Stomach (tissue), 9 donors: ENCODE results near the gene CHRNE. TPM values are rescaled to one million over a fixed set of nuclear protein-coding genes. Genes with fewer than 3 reads are reported as not detected.

ENCODE experiments used
- DNase-seq, 2 donors: peaks; one replicate each; pipeline versions ENCODE4 v3.0.0 to v3.0.0-alpha.2; 2013 to 2019
- H3K27ac ChIP-seq, 5 donors: fragments of 200-600 bp in 4 of 5; sonication (generic) in 4 of 5; one replicate each; pipeline ENCODE4 v1.5.1; 2013 to 2019; ENCODE audit warnings: mild to moderate bottlenecking in 1 of 5, moderate library complexity in 1 of 5
- H3K27me3 ChIP-seq, 3 donors: fragments of 200-600 bp; sonication (generic); one replicate each; pipeline ENCODE4 v1.5.1; 2017 to 2019; ENCODE audit warnings: mixed run types in 1 of 3
- H3K36me3 ChIP-seq, 4 donors: fragments of 200-600 bp; sonication (generic); 1 replicate in 3 of 4; 2 replicates in 1 of 4; pipeline ENCODE4 v1.5.1; 2016 to 2019
- H3K4me1 ChIP-seq, 4 donors: fragments of 200-600 bp; sonication (generic); one replicate each; pipeline ENCODE4 v1.5.1; 2016 to 2019
- H3K4me3 ChIP-seq, 4 donors: fragments of 200-600 bp; sonication (generic) in 3 of 4; one replicate each; pipeline ENCODE4 v1.5.1; 2016 to 2019; ENCODE audit warnings: mild to moderate bottlenecking in 1 of 4
- H3K9me3 ChIP-seq, 4 donors: fragments of 200-600 bp; sonication (generic); one replicate each; pipeline ENCODE4 v1.5.1; 2016 to 2019
- EP300 ChIP-seq: sonication (generic); formaldehyde crosslinking; IDR thresholded peaks from one replicate; pipeline ENCODE4 v1.6.1; 2017; ENCODE audit warnings: antibody characterized with exemption
- POLR2A ChIP-seq, 4 donors: fragments of 450-650 bp; IDR thresholded peaks; one replicate each; pipeline ENCODE4 v1.6.1; 2016; ENCODE audit warnings: antibody characterized with exemption in 4 of 4, control low read depth in 2 of 4, mild to moderate bottlenecking in 1 of 4, moderate library complexity in 1 of 4
- POLR2AphosphoS5 ChIP-seq, 3 donors: sonication (generic); formaldehyde crosslinking; IDR thresholded peaks; one replicate each; pipeline ENCODE4 v1.6.1; 2016; ENCODE audit warnings: antibody characterized with exemption in 3 of 3
- WGBS, 5 donors: extraction: QIAGEN DNeasy Blood & Tissue Kit in 3 of 5; methylation state at CpG; one replicate each; pipeline versions ENCODE4 v1.1.5 to v1.1.7; 2013 to 2018; 5-methylcytosine and 5-hydroxymethylcytosine counted together
- intact Hi-C: fragments of 100-400 bp; cut with DNase I; formaldehyde crosslinking; loops from one replicate; pipeline ENCODE4 v1.15.1; 2023; ENCODE audit warnings: low total_unique reads
- polyA plus RNA-seq, 3 donors: library from polyadenylated mRNA; stranded (reverse); fragments of 200-250 nt; gene quantifications; one replicate each; pipeline ENCODE4 v1.2.3, GENCODE V29; 2013
- total RNA-seq, 5 donors: library from RNA; depleted of rRNA; stranded (reverse); fragments of >200 nt; gene quantifications; one replicate each; pipeline versions ENCODE4 v1.1.0 to v1.2.3, GENCODE V29; 2014 to 2016
- TF ChIP-seq, protein P1 (sequence below), 7 experiments: fragments of 450-650 bp in 4 of 7; fragments of 200-600 bp in 3 of 7; sonication (generic) in 3 of 7; IDR thresholded peaks; one replicate each; pipeline ENCODE4 v1.5.1; 2016 to 2019; ENCODE audit warnings: antibody characterized with exemption in 7 of 7, control low read depth in 2 of 7, mild to moderate bottlenecking in 1 of 7
- donor health status: healthy with polysubstance abuse.
- donor health status: Bipolar disorder and iron deficiency.
- donor health status: healthy.

Gene CHRNE
- total and polyA plus RNA-seq, 8 donors = 0.43 to 2.0 (median 0.93) TPM; not detected in 3

DNA sequence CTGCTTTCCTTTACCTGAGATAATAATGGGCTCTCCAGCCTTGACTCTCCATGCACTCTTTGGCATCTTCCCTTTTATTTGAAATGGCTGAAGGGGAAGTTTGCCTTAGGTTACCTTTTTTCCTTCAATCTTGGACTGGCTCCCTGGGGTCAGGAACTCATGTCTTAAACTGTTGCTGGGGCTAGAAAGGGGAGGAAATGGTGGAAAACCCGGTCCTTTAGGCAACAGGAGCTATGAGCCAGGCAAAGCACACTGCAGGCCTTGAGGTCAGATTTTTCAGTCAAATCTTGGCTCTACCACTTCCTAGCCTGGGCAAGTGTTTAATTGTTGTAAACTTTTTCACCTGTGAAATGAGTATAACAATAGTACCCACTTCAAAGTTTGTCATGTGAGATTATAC lies 39.6 kb downstream of the CHRNE start:
- intact Hi-C loops = no loop called here
- Histone ChIP-seq H3K9me3 (no peaks in the 10 kb centered on the region), H3K36me3 (peaks cover 4 to 21% (median 15%) of the 10 kb centered on the region in 4 donors), H3K27ac (no peak overlapping the region), H3K4me1 (peaks cover 3 to 15% (median 10%) of the 10 kb centered on the region in 4 donors), H3K4me3 (no peak overlapping the region), H3K27me3 (no peaks in the 10 kb centered on the region)
- DNase-seq = no peak
- WGBS, 5 donors = 63 to 83% (median 76%) methylated on average over 1 of the region's 1 CpG
- TF ChIP-seq POLR2AphosphoS5 (IDR thresholded peaks at IDR 0.05) (no peak), POLR2A (IDR thresholded peaks at IDR 0.05) (no peak), EP300 (no peak)
- TF ChIP-seq, protein P1, sequence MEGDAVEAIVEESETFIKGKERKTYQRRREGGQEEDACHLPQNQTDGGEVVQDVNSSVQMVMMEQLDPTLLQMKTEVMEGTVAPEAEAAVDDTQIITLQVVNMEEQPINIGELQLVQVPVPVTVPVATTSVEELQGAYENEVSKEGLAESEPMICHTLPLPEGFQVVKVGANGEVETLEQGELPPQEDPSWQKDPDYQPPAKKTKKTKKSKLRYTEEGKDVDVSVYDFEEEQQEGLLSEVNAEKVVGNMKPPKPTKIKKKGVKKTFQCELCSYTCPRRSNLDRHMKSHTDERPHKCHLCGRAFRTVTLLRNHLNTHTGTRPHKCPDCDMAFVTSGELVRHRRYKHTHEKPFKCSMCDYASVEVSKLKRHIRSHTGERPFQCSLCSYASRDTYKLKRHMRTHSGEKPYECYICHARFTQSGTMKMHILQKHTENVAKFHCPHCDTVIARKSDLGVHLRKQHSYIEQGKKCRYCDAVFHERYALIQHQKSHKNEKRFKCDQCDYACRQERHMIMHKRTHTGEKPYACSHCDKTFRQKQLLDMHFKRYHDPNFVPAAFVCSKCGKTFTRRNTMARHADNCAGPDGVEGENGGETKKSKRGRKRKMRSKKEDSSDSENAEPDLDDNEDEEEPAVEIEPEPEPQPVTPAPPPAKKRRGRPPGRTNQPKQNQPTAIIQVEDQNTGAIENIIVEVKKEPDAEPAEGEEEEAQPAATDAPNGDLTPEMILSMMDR (IDR thresholded peaks at IDR 0.05) = no peak

- peaks cover 9 to 21% (median 16%) of the 10 kb centered on the region in 4 donors for H3K4me1 ChIP-seq
- H3K27me3 ChIP-seq = no peaks in the 10 kb centered on the region
- H3K27ac ChIP-seq = no peak overlapping the region
- TF ChIP-seq, protein P1 (IDR thresholded peaks at IDR 0.05) = no peak
- TF ChIP-seq POLR2A (IDR thresholded peaks at IDR 0.05) (no peak), EP300 (no peak), POLR2AphosphoS5 (IDR thresholded peaks at IDR 0.05) (no peak)
- WGBS, 5 donors = 88 to 98% (median 91%) methylated on average over 4 of the region's 4 CpGs
- no peaks in the 10 kb centered on the region for H3K9me3 ChIP-seq
- peaks cover 4 to 21% (median 14%) of the 10 kb centered on the region in 4 donors for H3K36me3 ChIP-seq
- no peak for DNase-seq
- H3K4me3 ChIP-seq = no peak overlapping the region
- intact Hi-C loops = no loop called here
Observed at GRCh38 chr17:4862720-4863119, 40.2 kb downstream of the CHRNE start.

GRCh38 chr17:4861052-4861451 lies 41.8 kb downstream of the CHRNE start:
- H3K27me3 ChIP-seq = no peaks in the 10 kb centered on the region
- 88 to 93% (median 91%) methylated on average over 16 of the region's 16 CpGs for WGBS, 5 donors
- H3K4me3 ChIP-seq = no peak overlapping the region
- H3K9me3 ChIP-seq = no peaks in the 10 kb centered on the region
- TF ChIP-seq POLR2AphosphoS5 (IDR thresholded peaks at IDR 0.05) (no peak), POLR2A (IDR thresholded peaks at IDR 0.05) (no peak), EP300 (no peak)
- TF ChIP-seq, protein P1 (IDR thresholded peaks at IDR 0.05) = no peak
- peaks cover 4 to 25% (median 16%) of the 10 kb centered on the region in 4 donors for H3K36me3 ChIP-seq
- H3K4me1 ChIP-seq = peaks cover 10 to 25% (median 21%) of the 10 kb centered on the region in 4 donors
- no peak overlapping the region for H3K27ac ChIP-seq
- no peak for DNase-seq
- intact Hi-C loops = no loop called here

- H3K27ac ChIP-seq = no peak overlapping the region
- 87 to 94% (median 91%) methylated on average over 5 to 9 of the region's 9 CpGs for WGBS, 5 donors
- intact Hi-C loops = no loop called here
Observed at GRCh38 chr17:4860651-4861050, 42.2 kb downstream of the CHRNE start.

More at GRCh38 chr17:4860651-4861050, 42.2 kb downstream of the CHRNE start:
- peaks cover 4 to 25% (median 16%) of the 10 kb centered on the region in 4 donors for H3K36me3 ChIP-seq
- no peak overlapping the region for H3K4me3 ChIP-seq
- no peaks in the 10 kb centered on the region for H3K27me3 ChIP-seq
- no peak for DNase-seq
- H3K9me3 ChIP-seq = no peaks in the 10 kb centered on the region
- H3K4me1 ChIP-seq = peaks cover 10 to 25% (median 21%) of the 10 kb centered on the region in 4 donors
- TF ChIP-seq POLR2A (IDR thresholded peaks at IDR 0.05) (no peak), EP300 (no peak), POLR2AphosphoS5 (IDR thresholded peaks at IDR 0.05) (no peak)
- TF ChIP-seq, protein P1 (IDR thresholded peaks at IDR 0.05) = no peak
